GM19099 (cell line): ENCODE data around the gene SCN1B.

ENCODE experiments used
- POLR2A ChIP-seq: IDR thresholded peaks from 3 replicates; pipeline ENCODE4 v1.6.1; 2011; ENCODE audit warnings: low read depth; ENCODE audit not compliant: insufficient read length; ENCODE audit errors: extremely low read depth

Gene SCN1B

GRCh38 chr19:35053667-35054293 lies 23.5 kb downstream of the SCN1B start:
- TF ChIP-seq POLR2A, result no peak

DNA sequence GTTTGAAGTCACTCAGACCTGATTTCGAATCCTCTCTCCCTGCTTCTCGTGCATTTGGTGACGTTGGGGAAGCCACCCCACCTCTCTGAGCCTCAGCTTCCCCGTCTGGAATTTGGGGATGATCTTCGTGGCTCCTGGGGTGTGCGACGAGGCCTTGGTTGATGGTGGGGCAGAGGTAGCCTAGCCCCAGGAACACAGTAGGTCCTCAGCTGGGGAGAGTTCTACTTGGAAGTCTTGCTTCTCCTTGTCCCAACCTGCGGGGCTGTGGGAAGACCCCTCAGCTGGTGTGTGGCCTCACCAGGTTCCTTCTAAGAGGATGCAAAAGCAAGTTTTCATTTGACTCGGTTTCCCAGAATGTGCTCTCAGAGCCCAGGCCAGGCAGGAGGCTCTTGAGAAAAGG lies 24.4 kb downstream of the SCN1B start:
- no peak for TF ChIP-seq POLR2A

DNA sequence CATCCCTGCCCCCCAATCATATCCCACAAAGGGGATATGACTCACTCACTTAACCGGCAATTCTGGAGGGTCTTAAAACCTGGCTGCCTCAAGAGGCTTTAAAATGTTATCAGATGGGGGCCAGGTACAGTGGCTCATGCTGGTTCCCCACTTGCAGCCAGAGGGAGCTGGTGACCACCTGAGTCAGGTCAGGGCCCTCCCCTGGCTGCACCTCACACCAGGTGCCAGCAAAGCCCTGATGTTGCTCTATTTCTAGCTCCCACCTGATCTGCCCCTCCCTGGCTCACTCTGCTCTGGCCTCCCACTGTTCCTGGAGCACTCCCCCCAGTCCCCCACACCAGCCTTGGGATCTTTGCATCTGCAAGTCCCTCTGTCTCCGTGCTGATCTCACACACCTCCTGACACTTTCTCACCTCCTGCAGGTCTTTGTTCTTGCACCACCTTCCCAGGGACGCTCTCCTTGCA lies 25.5 kb downstream of the SCN1B start:
- TF ChIP-seq POLR2A, result no peak

- no peak for TF ChIP-seq POLR2A
Observed at GRCh38 chr19:35056513-35057063, 26.3 kb downstream of the SCN1B start.

DNA sequence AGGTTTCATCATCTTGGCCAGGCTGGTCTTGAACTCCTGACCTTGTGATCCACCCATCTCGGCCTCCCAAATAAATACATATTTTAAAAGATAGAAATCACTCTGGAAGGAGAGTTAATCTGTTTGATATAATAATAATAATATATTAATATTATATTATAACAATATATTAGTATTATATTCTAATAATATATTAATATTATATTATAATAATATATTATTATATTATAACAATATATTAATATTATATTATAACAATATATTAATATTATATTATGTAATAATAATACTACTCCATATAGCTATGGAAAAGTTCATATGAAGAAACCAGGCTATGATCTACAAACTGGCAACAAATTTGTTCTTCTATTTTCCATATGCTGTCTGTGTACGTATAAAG lies 28.1 kb downstream of the SCN1B start:
- TF ChIP-seq POLR2A, result no peak

DNA sequence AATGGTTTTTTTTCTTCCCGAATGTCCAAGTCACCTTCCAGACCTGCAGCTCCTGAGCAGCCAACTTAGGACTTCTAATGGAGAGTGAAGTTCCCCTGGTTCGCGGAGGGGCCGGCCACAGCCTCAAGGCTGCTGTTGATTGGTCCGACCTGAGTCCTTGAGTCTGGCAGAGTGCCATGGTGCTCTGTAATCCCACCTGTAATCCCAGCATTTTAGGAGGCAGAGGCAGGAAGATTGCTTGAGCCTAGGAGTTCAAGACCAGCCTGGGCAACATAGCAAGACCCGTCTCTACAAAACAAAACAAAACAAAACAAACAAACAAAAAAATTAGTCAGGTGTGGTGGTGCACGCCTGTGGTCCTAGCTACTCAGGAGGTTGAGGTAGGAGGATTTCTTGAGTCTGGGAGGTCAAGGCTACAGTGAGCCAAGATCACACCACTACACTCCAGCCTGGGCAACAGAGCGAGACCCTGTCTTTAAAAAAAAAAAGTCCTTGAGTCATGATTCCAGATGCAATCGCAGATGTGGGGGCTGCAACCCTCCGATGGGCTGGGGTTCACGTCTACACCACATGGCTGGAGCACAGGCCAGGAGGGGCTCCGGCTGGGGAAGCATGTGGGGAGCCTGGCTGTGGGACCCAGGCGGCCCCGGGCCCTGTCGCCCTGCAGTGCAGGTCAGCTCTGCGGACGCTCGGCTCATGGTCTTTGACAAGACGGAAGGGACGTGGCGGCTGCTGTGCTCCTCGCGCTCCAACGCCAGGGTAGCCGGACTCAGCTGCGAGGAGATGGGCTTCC lies 28.9 kb downstream of the SCN1B start:
- no peak for TF ChIP-seq POLR2A

GRCh38 chr19:35059799-35060091 lies 29.5 kb downstream of the SCN1B start:
- TF ChIP-seq POLR2A, result no peak

GRCh38 chr19:35060160-35060855 lies 30.0 kb downstream of the SCN1B start:
- TF ChIP-seq POLR2A, result no peak

- TF ChIP-seq POLR2A, result no peak
Observed at GRCh38 chr19:35061583-35062373, 31.5 kb downstream of the SCN1B start.

GRCh38 chr19:35062942-35063341 lies 32.7 kb downstream of the SCN1B start:
- TF ChIP-seq POLR2A, result no peak

DNA sequence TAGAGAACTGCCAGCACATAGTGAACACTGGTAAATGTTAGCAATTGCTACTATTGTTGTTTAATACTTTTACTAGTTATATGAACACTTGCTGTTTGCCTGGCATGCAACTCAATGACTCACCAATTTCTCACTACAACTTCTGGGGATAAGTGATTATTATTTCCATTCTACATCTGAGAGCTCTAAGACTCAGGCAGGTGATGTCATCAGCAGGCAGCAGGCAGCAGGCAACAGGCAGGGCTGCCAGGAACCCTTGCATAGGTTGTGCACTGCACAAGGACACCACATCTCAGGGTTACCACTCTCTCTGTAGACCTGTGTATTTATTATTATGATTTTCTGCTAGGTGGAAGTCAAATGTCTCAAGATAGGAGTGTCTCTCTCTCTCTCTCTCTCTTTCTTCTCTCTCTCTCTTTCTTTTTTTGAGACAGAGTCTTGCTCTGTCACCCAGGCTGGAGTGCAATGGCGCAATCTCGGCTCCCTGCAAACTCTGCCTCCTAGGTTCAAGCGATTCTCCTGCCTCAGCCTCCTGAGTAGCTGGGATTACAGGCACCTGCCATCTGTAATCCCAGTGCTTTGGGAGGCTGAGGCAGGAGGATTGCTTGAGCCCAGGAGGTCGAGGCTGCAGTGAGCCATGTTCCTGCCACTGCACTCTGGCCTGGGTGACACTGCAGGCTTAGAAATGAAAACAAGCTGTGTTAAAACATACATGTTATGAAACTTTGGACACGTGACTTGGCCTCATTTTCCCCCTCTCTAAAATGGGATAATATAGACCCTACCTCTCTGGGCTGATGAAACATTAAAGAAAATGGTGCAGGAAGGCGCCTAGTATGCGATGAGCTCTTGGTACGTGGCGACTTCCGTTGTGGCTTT lies 33.9 kb downstream of the SCN1B start:
- no peak for TF ChIP-seq POLR2A

DNA sequence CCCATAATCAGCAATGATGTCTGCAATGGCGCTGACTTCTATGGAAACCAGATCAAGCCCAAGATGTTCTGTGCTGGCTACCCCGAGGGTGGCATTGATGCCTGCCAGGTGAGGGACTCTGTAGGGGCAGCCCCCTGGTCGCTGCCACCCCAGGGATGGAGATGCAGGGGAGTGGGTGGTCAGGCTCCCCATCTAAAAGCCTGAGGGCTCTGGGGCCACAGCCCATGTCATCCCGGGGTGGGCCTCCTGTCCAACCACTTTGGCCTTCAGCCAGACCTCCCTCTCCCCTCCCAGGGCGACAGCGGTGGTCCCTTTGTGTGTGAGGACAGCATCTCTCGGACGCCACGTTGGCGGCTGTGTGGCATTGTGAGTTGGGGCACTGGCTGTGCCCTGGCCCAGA lies 35.3 kb downstream of the SCN1B start:
- TF ChIP-seq POLR2A, result no peak

- TF ChIP-seq POLR2A, result no peak
Observed at GRCh38 chr19:35066121-35066520, 35.9 kb downstream of the SCN1B start.
